Suprapubic skin (tissue), 4 donors: ENCODE measurements around the gene ZDHHC14.

ENCODE experiments used
- POLR2A ChIP-seq, 2 donors: fragments of 450-650 bp; IDR thresholded peaks; one replicate each; pipeline ENCODE4 v1.6.1; 2017; ENCODE audit warnings: antibody characterized with exemption in 2 of 2, mild to moderate bottlenecking in 2 of 2, moderate library complexity in 2 of 2
- POLR2AphosphoS5 ChIP-seq, 3 donors: sonication (generic); formaldehyde crosslinking; IDR thresholded peaks; one replicate each; pipeline ENCODE4 v1.6.1; 2017; ENCODE audit warnings: antibody characterized with exemption in 3 of 3
- TF ChIP-seq, protein P1 (sequence below), 2 donors: fragments of 200-600 bp in 1 of 2; fragments of 450-650 bp in 1 of 2; sonication (generic) in 1 of 2; IDR thresholded peaks; one replicate each; pipeline ENCODE4 v1.5.1; 2016 to 2019; ENCODE audit warnings: antibody characterized with exemption in 2 of 2, mild to moderate bottlenecking in 1 of 2, moderate library complexity in 1 of 2

DNA sequence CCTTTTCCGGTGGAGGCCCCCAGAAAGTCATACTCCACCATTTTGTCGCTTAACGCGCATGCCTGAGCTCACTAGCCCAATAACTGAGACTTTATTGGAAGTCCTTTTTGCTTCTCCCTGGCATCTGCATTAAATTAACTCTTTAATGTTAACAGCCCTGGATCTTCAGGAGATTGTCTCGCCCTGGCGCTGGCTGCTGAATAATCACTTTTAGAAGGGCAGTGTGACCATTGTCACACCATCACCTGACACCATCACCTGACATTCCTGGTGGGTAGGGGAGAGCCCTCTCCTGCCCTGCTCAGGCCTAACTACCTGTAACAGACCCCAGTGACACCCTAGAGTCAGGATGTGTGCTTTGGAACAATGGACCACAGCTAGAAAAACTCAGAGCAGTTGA lies 326.6 kb downstream of the ZDHHC14 start:
- TF ChIP-seq POLR2AphosphoS5 (IDR thresholded peaks at IDR 0.05) (no peak), POLR2A (IDR thresholded peaks at IDR 0.05) (no peak)
- TF ChIP-seq, protein P1, sequence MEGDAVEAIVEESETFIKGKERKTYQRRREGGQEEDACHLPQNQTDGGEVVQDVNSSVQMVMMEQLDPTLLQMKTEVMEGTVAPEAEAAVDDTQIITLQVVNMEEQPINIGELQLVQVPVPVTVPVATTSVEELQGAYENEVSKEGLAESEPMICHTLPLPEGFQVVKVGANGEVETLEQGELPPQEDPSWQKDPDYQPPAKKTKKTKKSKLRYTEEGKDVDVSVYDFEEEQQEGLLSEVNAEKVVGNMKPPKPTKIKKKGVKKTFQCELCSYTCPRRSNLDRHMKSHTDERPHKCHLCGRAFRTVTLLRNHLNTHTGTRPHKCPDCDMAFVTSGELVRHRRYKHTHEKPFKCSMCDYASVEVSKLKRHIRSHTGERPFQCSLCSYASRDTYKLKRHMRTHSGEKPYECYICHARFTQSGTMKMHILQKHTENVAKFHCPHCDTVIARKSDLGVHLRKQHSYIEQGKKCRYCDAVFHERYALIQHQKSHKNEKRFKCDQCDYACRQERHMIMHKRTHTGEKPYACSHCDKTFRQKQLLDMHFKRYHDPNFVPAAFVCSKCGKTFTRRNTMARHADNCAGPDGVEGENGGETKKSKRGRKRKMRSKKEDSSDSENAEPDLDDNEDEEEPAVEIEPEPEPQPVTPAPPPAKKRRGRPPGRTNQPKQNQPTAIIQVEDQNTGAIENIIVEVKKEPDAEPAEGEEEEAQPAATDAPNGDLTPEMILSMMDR (IDR thresholded peaks at IDR 0.05) = no peak
